ENCODE measurements around the gene DHX40. TPM values are rescaled to one million over a fixed set of nuclear protein-coding genes. Genes with fewer than 3 reads are reported as not detected.

The DHX40 gene
- total and polyA plus RNA-seq, 4 experiments from 2014 or later = 19.9 to 29.9 (median 26.3) TPM

DNA sequence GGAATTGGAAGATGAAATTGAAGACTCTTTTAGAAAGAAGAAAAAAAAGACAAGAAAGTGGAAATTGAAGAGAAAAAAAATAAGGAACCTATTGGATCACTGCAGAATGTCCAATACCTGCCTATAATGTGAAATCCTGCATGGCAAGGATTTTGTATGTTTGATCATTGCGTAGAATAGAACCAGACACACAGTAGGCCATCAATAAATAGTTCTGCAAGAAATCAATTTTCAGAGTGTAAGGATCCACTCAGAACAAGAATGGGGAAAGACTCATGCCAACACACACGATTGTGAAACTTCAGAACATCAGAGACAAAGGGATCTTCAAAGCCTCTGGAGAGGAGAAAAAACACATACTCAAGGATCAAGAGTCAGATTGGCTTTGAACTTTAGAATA is 39.7 kb upstream of the DHX40 start:
- Mint-ChIP-seq H3K4me3 (no peak overlapping the region), H3K27me3 (peaks cover 10% of the 10 kb centered on the region in 2 donors), H3K27ac (peak overlapping the region in 1 of 7 donors; percentile 45), H3K9me3 (no peaks in the 10 kb centered on the region), H3K4me1 (peaks cover 0 to 6% (median 2%) of the 10 kb centered on the region in 4 donors), H3K36me3 (no peaks in the 10 kb centered on the region)
- CTCF ChIA-PET (ENCODE audit: partially characterized antibody) = no interaction called here
- POLR2A ChIA-PET (ENCODE audit: partially characterized antibody) = no interaction called here
- intact Hi-C loops (cut with micrococcal nuclease) = no loop called here
- peaks cover 3% of the 10 kb centered on the region for H3K27me3 ChIP-seq (ENCODE audit: insufficient read depth, low read length)
- no peaks in the 10 kb centered on the region for H3K4me1 ChIP-seq (ENCODE audit: insufficient read depth, low read length)
- H3K4me3 ChIP-seq (ENCODE audit: low read length in 2 of 2) = no peak overlapping the region
- no peaks in the 10 kb centered on the region for H3K9me3 ChIP-seq (ENCODE audit: control insufficient read depth in 1 of 2, low read length in 2 of 2)
- no peak for DNase-seq
- no peaks in the 10 kb centered on the region for H3K36me3 ChIP-seq (ENCODE audit: insufficient read depth, low read length)
- no peak overlapping the region for H3K27ac ChIP-seq (ENCODE audit: low read depth, low read length)

DNA sequence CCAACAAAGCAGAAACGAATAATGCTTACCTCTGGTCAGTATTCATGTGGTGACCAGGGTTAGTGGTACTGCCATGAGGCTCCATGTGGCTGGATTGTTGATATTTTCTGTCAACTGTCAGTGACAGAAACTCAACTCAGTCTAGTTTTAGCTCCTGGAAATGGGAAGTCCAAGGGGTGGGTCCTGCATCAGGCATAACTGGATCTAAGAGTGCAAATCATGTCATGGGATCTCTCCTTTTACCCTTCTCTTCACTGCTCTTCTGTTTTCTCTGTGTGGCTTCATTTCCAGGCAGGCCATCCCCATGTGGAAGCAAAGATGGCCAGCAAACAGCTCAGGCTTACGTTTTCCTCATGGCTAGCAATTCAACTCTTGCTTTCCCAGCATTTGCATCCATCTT is 39.0 kb upstream of the DHX40 start:
- H3K9me3 Mint-ChIP-seq = no peaks in the 10 kb centered on the region
- H3K36me3 Mint-ChIP-seq = no peaks in the 10 kb centered on the region

DNA sequence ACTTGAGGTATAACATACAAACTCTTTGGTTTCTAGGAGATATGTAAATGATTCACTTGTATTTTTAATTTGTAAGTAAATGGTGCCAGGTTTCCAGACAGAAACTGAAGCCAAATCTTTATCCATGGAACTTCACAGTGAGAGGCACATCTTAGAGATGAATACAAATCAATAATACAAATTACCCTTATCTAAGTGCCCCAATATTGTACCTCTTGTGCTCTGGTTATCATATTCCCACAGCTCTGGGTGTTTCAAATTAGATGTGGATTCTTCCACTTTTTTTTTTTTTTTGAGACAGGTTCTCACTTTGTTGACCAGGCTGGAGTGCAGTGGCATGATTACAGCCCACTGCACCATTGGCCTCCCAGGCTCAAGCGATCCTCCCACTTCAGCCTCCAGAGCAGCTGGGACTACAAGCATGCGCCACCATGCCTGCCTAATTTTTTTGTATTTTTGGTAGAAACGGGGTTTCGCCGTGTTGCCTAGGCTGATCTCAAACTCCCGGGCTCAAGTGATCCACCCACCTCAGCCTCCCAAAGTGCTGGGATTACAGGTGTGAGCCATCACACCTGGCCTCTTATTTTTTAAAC is 38.0 kb upstream of the DHX40 start:
- Mint-ChIP-seq H3K36me3 (no peaks in the 10 kb centered on the region), H3K4me3 (no peak overlapping the region), H3K9me3 (no peaks in the 10 kb centered on the region), H3K27ac (peak overlapping the region in 1 of 7 donors; percentile 10), H3K27me3 (peaks cover 3 to 6% of the 10 kb centered on the region in 2 donors), H3K4me1 (peaks cover 0 to 2% (median 0%) of the 10 kb centered on the region in 4 donors)
- DNase-seq = no peak
- intact Hi-C loops (cut with micrococcal nuclease) = no loop called here
- H3K36me3 ChIP-seq (ENCODE audit: insufficient read depth, low read length) = no peaks in the 10 kb centered on the region
- ChIA-PET CTCF (ENCODE audit: partially characterized antibody) (no interaction called here), POLR2A (ENCODE audit: partially characterized antibody) (no interaction called here)
- H3K9me3 ChIP-seq (ENCODE audit: control insufficient read depth in 1 of 2, low read length in 2 of 2) = no peaks in the 10 kb centered on the region
- H3K27me3 ChIP-seq (ENCODE audit: insufficient read depth, low read length) = peaks cover 3% of the 10 kb centered on the region
- no peak overlapping the region for H3K4me3 ChIP-seq (ENCODE audit: low read length in 2 of 2)
- no peaks in the 10 kb centered on the region for H3K4me1 ChIP-seq (ENCODE audit: insufficient read depth, low read length)
- H3K27ac ChIP-seq (ENCODE audit: low read depth, low read length) = no peak overlapping the region

More for the DNA sequence above, 39.0 kb upstream of the DHX40 start:
- Mint-ChIP-seq H3K4me1 (peaks cover 0 to 3% (median 1%) of the 10 kb centered on the region in 4 donors), H3K4me3 (no peak overlapping the region), H3K27ac (no peak overlapping the region), H3K27me3 (peaks cover 7 to 8% of the 10 kb centered on the region in 2 donors)
- ChIA-PET CTCF (ENCODE audit: partially characterized antibody) (no interaction called here), POLR2A (ENCODE audit: partially characterized antibody) (no interaction called here)
- DNase-seq = no peak
- intact Hi-C loops (cut with micrococcal nuclease) = no loop called here
- H3K27me3 ChIP-seq (ENCODE audit: insufficient read depth, low read length) = peaks cover 3% of the 10 kb centered on the region
- H3K9me3 ChIP-seq (ENCODE audit: control insufficient read depth in 1 of 2, low read length in 2 of 2) = no peaks in the 10 kb centered on the region
- H3K27ac ChIP-seq (ENCODE audit: low read depth, low read length) = no peak overlapping the region
- no peak overlapping the region for H3K4me3 ChIP-seq (ENCODE audit: low read length in 2 of 2)
- no peaks in the 10 kb centered on the region for H3K4me1 ChIP-seq (ENCODE audit: insufficient read depth, low read length)
- H3K36me3 ChIP-seq (ENCODE audit: insufficient read depth, low read length) = no peaks in the 10 kb centered on the region

GRCh38 chr17:59527931-59528330 is 37.5 kb upstream of the DHX40 start:
- H3K27me3 ChIP-seq (ENCODE audit: insufficient read depth, low read length) = peaks cover 3% of the 10 kb centered on the region
- H3K36me3 ChIP-seq (ENCODE audit: insufficient read depth, low read length) = no peaks in the 10 kb centered on the region
- Mint-ChIP-seq H3K36me3 (no peaks in the 10 kb centered on the region), H3K27me3 (peaks cover 3 to 9% of the 10 kb centered on the region in 2 donors), H3K4me1 (peaks cover 0 to 2% (median 0%) of the 10 kb centered on the region in 4 donors), H3K9me3 (no peaks in the 10 kb centered on the region), H3K4me3 (no peak overlapping the region), H3K27ac (no peak overlapping the region)
- CTCF ChIA-PET (ENCODE audit: partially characterized antibody) = no interaction called here
- POLR2A ChIA-PET (ENCODE audit: partially characterized antibody) = no interaction called here
- intact Hi-C loops (cut with micrococcal nuclease) = no loop called here
- no peaks in the 10 kb centered on the region for H3K4me1 ChIP-seq (ENCODE audit: insufficient read depth, low read length)
- no peak for DNase-seq
- H3K4me3 ChIP-seq (ENCODE audit: low read length in 2 of 2) = no peak overlapping the region
- no peaks in the 10 kb centered on the region for H3K9me3 ChIP-seq (ENCODE audit: control insufficient read depth in 1 of 2, low read length in 2 of 2)
- no peak overlapping the region for H3K27ac ChIP-seq (ENCODE audit: low read depth, low read length)

DNA sequence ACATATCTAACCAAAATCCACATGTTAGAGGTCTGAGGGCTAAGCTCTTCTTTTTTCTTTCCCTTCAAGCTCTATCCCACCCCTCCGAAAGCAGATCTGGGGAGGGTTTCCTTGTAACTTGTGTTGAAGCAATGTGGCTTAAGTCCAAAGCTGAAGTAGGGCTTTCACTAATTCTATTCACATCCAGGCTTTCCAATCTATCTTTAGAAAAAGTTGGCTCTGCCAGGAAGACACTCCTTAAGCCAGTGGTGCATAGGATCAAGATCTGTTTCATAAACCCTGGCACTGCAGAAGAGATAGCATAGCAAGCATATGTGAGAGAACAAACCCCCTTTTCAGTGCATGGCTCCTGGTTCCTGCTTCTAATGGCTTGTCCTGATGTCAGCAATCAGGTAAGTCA is 34.9 kb upstream of the DHX40 start:
- DNase-seq = no peak
- Histone ChIP-seq H3K27me3 (ENCODE audit: insufficient read depth, low read length) (peaks cover 3% of the 10 kb centered on the region), H3K36me3 (ENCODE audit: insufficient read depth, low read length) (no peaks in the 10 kb centered on the region), H3K4me1 (ENCODE audit: insufficient read depth, low read length) (no peaks in the 10 kb centered on the region), H3K4me3 (ENCODE audit: low read length in 2 of 2) (no peak overlapping the region), H3K27ac (ENCODE audit: low read depth, low read length) (no peak overlapping the region), H3K9me3 (ENCODE audit: control insufficient read depth in 1 of 2, low read length in 2 of 2) (no peaks in the 10 kb centered on the region)
- intact Hi-C loops (cut with micrococcal nuclease) = no loop called here
- CTCF ChIA-PET (ENCODE audit: partially characterized antibody) = interaction anchor here (1.4 kb wide), 1 partner anchor 9 kb away, joined by 5 read pairs; no protein-coding TSS in a partner anchor
- no peaks in the 10 kb centered on the region for H3K9me3 Mint-ChIP-seq
- H3K36me3 Mint-ChIP-seq = no peaks in the 10 kb centered on the region
- peaks cover 0 to 2% (median 0%) of the 10 kb centered on the region in 4 donors for H3K4me1 Mint-ChIP-seq
- H3K4me3 Mint-ChIP-seq = no peak overlapping the region
- H3K27ac Mint-ChIP-seq = no peak overlapping the region
- peaks cover 3 to 11% of the 10 kb centered on the region in 2 donors for H3K27me3 Mint-ChIP-seq
- POLR2A ChIA-PET (ENCODE audit: partially characterized antibody) = no interaction called here

GRCh38 chr17:59533694-59534093 is 31.7 kb upstream of the DHX40 start:
- Histone ChIP-seq H3K36me3 (ENCODE audit: insufficient read depth, low read length) (no peaks in the 10 kb centered on the region), H3K4me3 (ENCODE audit: low read length in 2 of 2) (no peak overlapping the region), H3K4me1 (ENCODE audit: insufficient read depth, low read length) (no peaks in the 10 kb centered on the region), H3K27me3 (ENCODE audit: insufficient read depth, low read length) (no peaks in the 10 kb centered on the region), H3K27ac (ENCODE audit: low read depth, low read length) (no peak overlapping the region), H3K9me3 (ENCODE audit: control insufficient read depth in 1 of 2, low read length in 2 of 2) (no peaks in the 10 kb centered on the region)
- CTCF ChIA-PET (ENCODE audit: partially characterized antibody) = interaction anchor here (1.2 kb wide), 1 partner anchor 12 kb away, joined by 8 read pairs; no protein-coding TSS in a partner anchor
- Mint-ChIP-seq H3K4me1 (no peaks in the 10 kb centered on the region), H3K27me3 (peaks cover 7 to 8% of the 10 kb centered on the region in 2 donors), H3K27ac (no peak overlapping the region), H3K9me3 (peaks cover 0 to 4% (median 0%) of the 10 kb centered on the region in 8 donors), H3K4me3 (no peak overlapping the region), H3K36me3 (no peaks in the 10 kb centered on the region)
- DNase-seq = no peak
- intact Hi-C loops (cut with micrococcal nuclease) = no loop called here
- POLR2A ChIA-PET (ENCODE audit: partially characterized antibody) = no interaction called here

GRCh38 chr17:59534583-59534982 is 30.8 kb upstream of the DHX40 start:
- H3K27me3 Mint-ChIP-seq = peaks cover 10 to 11% of the 10 kb centered on the region in 2 donors
- Histone ChIP-seq H3K4me1 (ENCODE audit: insufficient read depth, low read length) (no peaks in the 10 kb centered on the region), H3K4me3 (ENCODE audit: low read length in 2 of 2) (no peak overlapping the region), H3K27me3 (ENCODE audit: insufficient read depth, low read length) (no peaks in the 10 kb centered on the region), H3K9me3 (ENCODE audit: control insufficient read depth in 1 of 2, low read length in 2 of 2) (no peaks in the 10 kb centered on the region), H3K27ac (ENCODE audit: low read depth, low read length) (no peak overlapping the region), H3K36me3 (ENCODE audit: insufficient read depth, low read length) (no peaks in the 10 kb centered on the region)
- intact Hi-C loops (cut with micrococcal nuclease) = no loop called here
- H3K4me3 Mint-ChIP-seq = no peak overlapping the region
- no peaks in the 10 kb centered on the region for H3K36me3 Mint-ChIP-seq
- no peak for DNase-seq
- no peaks in the 10 kb centered on the region for H3K4me1 Mint-ChIP-seq
- no peak overlapping the region for H3K27ac Mint-ChIP-seq
- H3K9me3 Mint-ChIP-seq = peaks cover 0 to 4% (median 0%) of the 10 kb centered on the region in 8 donors
- ChIA-PET CTCF (ENCODE audit: partially characterized antibody) (no interaction called here), POLR2A (ENCODE audit: partially characterized antibody) (no interaction called here)
